ENCODE results near the gene GFPT1. TPM values are rescaled to one million over a fixed set of nuclear protein-coding genes. Genes with fewer than 3 reads are reported as not detected.
"Not testable (repeated sequence)": the region's sequence is repeated elsewhere in the genome, so short reads cannot be mapped to it uniquely, and the experiment has no call there.

The GFPT1 gene
- total and polyA plus RNA-seq, 4 donors = 15.9 to 72.6 (median 30.5) TPM

DNA sequence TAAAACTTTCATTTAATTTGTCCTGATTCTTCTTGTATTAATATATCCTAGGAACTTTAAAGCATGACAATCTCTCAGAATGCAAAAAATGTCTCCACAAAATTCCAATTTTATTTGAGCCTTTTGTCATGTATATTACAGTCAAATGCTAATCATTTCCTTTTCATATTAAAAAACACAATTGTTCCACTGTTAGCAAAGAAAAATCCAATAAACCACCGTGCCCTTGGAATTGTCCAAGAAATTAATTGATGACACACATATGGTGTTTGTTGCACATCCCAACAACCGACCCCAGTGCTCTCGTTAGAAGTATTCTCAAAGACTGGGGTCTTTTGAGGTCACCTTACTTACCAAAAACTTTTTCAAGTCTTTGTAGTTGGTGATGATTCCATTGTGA, 28.1 kb downstream of the GFPT1 start:
- no peak overlapping the region for H3K9ac ChIP-seq (ENCODE audit: insufficient read depth in 1 of 2, low read length in 2 of 2)
- no peak overlapping the region for H3K27ac ChIP-seq (ENCODE audit: low read depth in 1 of 2, low read length in 1 of 2)
- DNase-seq = no peak
- no peaks in the 10 kb centered on the region for H3K9me3 ChIP-seq (ENCODE audit: control insufficient read depth in 4 of 4, insufficient read depth in 3 of 4, low read length in 3 of 4)
- H3K36me3 ChIP-seq (ENCODE audit: control insufficient read depth in 4 of 4, insufficient read depth in 4 of 4, low read length in 4 of 4) = peaks cover 23 to 53% (median 35%) of the 10 kb centered on the region in 4 donors
- no peak for ATAC-seq (ENCODE audit: insufficient read depth, low FRiP score)
- no peaks in the 10 kb centered on the region for H3K4me1 ChIP-seq (ENCODE audit: control insufficient read depth in 5 of 5, insufficient read depth in 5 of 5, low read length in 5 of 5)
- WGBS, 2 donors = 76 to 84% methylated on average over 3 of the region's 3 CpGs
- no peaks in the 10 kb centered on the region for H3K27me3 ChIP-seq (ENCODE audit: control insufficient read depth in 3 of 3, insufficient read depth in 3 of 3, low read length in 2 of 3)
- TF ChIP-seq, protein P1, sequence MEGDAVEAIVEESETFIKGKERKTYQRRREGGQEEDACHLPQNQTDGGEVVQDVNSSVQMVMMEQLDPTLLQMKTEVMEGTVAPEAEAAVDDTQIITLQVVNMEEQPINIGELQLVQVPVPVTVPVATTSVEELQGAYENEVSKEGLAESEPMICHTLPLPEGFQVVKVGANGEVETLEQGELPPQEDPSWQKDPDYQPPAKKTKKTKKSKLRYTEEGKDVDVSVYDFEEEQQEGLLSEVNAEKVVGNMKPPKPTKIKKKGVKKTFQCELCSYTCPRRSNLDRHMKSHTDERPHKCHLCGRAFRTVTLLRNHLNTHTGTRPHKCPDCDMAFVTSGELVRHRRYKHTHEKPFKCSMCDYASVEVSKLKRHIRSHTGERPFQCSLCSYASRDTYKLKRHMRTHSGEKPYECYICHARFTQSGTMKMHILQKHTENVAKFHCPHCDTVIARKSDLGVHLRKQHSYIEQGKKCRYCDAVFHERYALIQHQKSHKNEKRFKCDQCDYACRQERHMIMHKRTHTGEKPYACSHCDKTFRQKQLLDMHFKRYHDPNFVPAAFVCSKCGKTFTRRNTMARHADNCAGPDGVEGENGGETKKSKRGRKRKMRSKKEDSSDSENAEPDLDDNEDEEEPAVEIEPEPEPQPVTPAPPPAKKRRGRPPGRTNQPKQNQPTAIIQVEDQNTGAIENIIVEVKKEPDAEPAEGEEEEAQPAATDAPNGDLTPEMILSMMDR (IDR thresholded peaks at IDR 0.05; ENCODE audit: control extremely low read depth, extremely low read depth) = no peak
- H3K4me3 ChIP-seq = no peak overlapping the region

- peaks cover 19 to 44% (median 29%) of the 10 kb centered on the region in 4 donors for H3K36me3 ChIP-seq (ENCODE audit: control insufficient read depth in 4 of 4, insufficient read depth in 4 of 4, low read length in 4 of 4)
- DNase-seq (no peak), ATAC-seq (ENCODE audit: insufficient read depth, low FRiP score) (no peak)
- 91 to 92% methylated on average over 5 of the region's 5 CpGs for WGBS, 2 donors
- no peaks in the 10 kb centered on the region for H3K9me3 ChIP-seq (ENCODE audit: control insufficient read depth in 4 of 4, insufficient read depth in 3 of 4, low read length in 3 of 4)
- no peak overlapping the region for H3K4me3 ChIP-seq
- no peak overlapping the region for H3K9ac ChIP-seq (ENCODE audit: insufficient read depth in 1 of 2, low read length in 2 of 2)
- TF ChIP-seq, protein P1 (IDR thresholded peaks at IDR 0.05; ENCODE audit: control extremely low read depth, extremely low read depth) = no peak
- no peak overlapping the region for H3K27ac ChIP-seq (ENCODE audit: low read depth in 1 of 2, low read length in 1 of 2)
- no peaks in the 10 kb centered on the region for H3K4me1 ChIP-seq (ENCODE audit: control insufficient read depth in 5 of 5, insufficient read depth in 5 of 5, low read length in 5 of 5)
- H3K27me3 ChIP-seq (ENCODE audit: control insufficient read depth in 3 of 3, insufficient read depth in 3 of 3, low read length in 2 of 3) = no peaks in the 10 kb centered on the region
Measured at GRCh38 chr2:69356471-69356870, 30.6 kb downstream of the GFPT1 start.

- not testable (repeated sequence) for H3K9ac ChIP-seq (ENCODE audit: insufficient read depth in 1 of 2, low read length in 2 of 2); H3K9me3 ChIP-seq (ENCODE audit: control insufficient read depth in 4 of 4, insufficient read depth in 3 of 4, low read length in 3 of 4); H3K4me3 ChIP-seq; H3K27ac ChIP-seq (ENCODE audit: low read depth in 1 of 2, low read length in 1 of 2); ATAC-seq (ENCODE audit: insufficient read depth, low FRiP score); DNase-seq; H3K4me1 ChIP-seq (ENCODE audit: control insufficient read depth in 5 of 5, insufficient read depth in 5 of 5, low read length in 5 of 5); H3K27me3 ChIP-seq (ENCODE audit: control insufficient read depth in 3 of 3, insufficient read depth in 3 of 3, low read length in 2 of 3)
- peaks cover 18 to 34% (median 27%) of the 10 kb centered on the region in 4 donors for H3K36me3 ChIP-seq (ENCODE audit: control insufficient read depth in 4 of 4, insufficient read depth in 4 of 4, low read length in 4 of 4)
- 79 to 94% methylated on average over 3 of the region's 3 CpGs for WGBS, 2 donors
Measured at GRCh38 chr2:69354976-69355375, 32.1 kb downstream of the GFPT1 start.

DNA sequence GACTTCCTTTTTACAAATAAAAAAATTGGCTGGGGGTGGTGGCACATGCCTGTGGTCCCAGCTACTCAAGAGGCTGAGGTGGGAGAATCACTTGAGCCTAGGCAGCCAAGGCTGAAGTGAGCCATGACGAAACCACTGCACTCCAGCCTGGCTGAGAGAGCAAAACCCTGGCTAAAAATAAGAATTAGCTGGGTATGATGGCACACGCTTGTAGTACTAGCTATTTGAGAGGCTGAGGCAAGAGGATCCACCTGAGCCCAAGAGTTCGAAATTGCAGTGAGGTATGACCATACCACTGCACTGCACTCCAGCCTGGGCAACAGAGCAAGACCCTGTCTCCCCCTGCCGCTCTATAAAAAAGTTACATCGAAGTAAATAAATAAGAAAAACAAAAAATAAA, 33.7 kb downstream of the GFPT1 start:
- Histone ChIP-seq H3K27me3 (ENCODE audit: control insufficient read depth in 3 of 3, insufficient read depth in 3 of 3, low read length in 2 of 3) (no peaks in the 10 kb centered on the region), H3K27ac (ENCODE audit: low read depth in 1 of 2, low read length in 1 of 2) (no peak overlapping the region), H3K4me3 (no peak overlapping the region), H3K36me3 (ENCODE audit: control insufficient read depth in 4 of 4, insufficient read depth in 4 of 4, low read length in 4 of 4) (peaks cover 20 to 35% (median 35%) of the 10 kb centered on the region in 4 donors), H3K9ac (ENCODE audit: insufficient read depth in 1 of 2, low read length in 2 of 2) (no peak overlapping the region), H3K9me3 (ENCODE audit: control insufficient read depth in 4 of 4, insufficient read depth in 3 of 4, low read length in 3 of 4) (no peaks in the 10 kb centered on the region), H3K4me1 (ENCODE audit: control insufficient read depth in 5 of 5, insufficient read depth in 5 of 5, low read length in 5 of 5) (no peaks in the 10 kb centered on the region)
- ATAC-seq (ENCODE audit: insufficient read depth, low FRiP score) = no peak
- no peak for DNase-seq
- WGBS, 2 donors = 84 to 96% methylated on average over 5 of the region's 5 CpGs
- TF ChIP-seq, protein P1 (IDR thresholded peaks at IDR 0.05; ENCODE audit: control extremely low read depth, extremely low read depth) = no peak

All from lung (tissue), 12 donors.